NOMO-1 (cell line): ENCODE data around the gene CCDC142.
"Not testable (repeated sequence)": the region's sequence is repeated elsewhere in the genome, so short reads cannot be mapped to it uniquely, and the experiment has no call there.

Experiments
- DNase-seq, 2 experiments: peaks; one replicate each; lab custom pipeline; 2025; ENCODE audit not compliant: unreplicated experiment in 2 of 2; lab: John Stamatoyannopoulos, UW

Gene CCDC142

GRCh38 chr2:74472086-74472944 is 10.5 kb downstream of the CCDC142 start, which contains the start of gene MRPL53:
TSS of gene MRPL53 (minus strand) at chr2:74472680. CDS start at chr2:74472660, 20 bp downstream.
- peak; percentile 90 to 93 for DNase-seq

- peak in 1 of 2 experiments; percentile 19 for DNase-seq
Observed at GRCh38 chr2:74471332-74472065, 11.3 kb downstream of the CCDC142 start.

GRCh38 chr2:74470742-74471141 is 12.1 kb downstream of the CCDC142 start:
- DNase-seq = not testable (repeated sequence)

DNA sequence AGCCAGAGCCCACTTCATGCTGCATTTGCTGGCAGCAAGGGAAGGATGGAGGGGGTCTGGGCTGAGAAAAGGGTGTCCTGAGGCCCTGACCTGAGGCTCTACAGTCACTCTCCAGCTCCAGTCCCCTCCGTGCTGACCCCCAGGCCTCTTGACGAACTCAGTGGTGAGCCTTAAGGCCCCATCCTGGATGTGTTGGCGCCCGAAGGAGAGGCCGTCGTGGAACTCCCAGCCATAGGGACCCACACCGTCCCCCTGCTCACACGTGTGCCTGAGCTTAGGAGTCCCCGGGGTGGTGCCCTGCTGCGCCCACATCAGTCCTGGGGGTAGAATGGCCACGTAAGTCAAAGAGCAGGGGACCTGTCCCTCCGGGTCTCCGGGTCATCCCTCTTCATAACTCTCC is 18.4 kb downstream of the CCDC142 start:
- no peak for DNase-seq

- no peak for DNase-seq
Observed at GRCh38 chr2:74462786-74463105, 20.1 kb downstream of the CCDC142 start.

DNA sequence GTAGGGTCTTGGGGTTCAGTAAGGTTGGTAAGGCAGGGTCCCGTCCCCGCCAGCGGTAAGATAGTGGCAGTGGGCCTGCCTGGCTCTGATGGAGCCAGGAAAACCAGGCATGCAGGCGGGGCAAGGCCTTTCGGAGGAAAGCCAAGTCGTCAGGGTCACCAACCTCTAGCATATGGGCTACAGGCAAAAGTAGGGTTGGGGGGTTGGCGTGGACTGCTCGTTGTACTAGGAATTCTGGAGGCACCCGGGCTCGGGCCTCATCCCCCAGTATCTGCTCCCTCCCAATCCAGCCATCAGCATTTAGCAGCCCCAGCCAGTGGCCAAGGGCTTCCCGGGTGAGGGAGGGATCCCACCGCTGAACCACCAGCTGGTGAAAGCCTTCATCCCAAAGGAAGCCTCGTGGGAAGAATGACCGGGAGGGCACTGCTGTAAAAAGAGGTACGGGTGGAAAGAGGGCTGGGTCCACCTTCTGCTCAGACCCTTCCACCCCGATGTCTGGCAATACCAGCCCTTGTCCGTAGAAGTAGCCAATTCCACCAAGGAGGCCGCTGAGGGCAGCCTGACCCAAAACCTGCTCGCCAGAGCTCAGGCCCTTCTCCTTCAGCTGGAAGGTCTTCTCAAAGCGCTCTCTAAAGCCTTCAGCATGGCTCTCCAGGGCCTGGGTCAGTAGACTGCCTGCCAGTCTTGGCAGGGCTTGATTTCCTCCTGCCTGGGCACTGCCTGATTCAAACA is 20.6 kb downstream of the CCDC142 start:
- no peak for DNase-seq

DNA sequence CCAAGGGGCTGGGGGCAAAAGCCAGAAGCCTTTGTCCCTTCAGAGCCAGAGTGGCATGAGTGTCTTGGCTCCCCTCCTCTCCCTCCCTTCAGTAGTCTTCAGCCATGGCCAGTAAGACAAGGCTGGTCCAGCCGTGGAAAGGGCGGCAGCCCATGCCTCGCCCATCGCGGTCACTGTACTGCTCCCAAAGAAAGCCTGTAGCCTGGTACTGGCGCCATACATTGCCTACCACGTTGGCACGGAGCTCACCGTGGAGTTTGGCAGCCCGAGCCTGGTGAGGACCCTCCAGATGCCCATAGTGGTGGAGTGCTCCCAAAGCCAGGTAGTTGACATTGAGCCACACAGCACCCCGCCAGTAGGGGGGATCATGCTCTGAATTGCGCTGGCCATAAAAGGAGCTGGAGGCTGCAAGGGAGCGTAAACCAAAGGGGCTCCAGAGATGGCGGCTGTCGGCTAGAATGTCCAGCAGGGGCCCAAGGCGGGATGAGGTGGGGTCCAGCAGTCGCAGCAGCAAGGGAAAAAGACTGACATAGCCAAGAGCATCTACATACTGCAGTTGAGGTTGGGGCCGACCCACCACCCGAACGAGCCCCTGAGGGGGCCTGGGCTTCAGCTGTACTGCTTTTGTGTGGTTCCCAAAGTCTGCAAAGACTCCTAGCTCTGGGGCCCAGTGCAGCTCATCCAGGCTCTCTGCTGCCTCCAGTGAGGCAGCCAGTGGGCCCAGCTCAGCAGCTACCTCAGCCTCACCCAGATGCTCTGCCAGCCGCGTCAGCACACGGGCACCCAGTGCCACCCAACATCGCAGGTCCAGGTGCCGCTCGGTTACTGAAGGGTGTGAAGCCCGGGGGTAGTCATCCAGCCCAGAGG is 21.4 kb downstream of the CCDC142 start:
- no peak for DNase-seq

GRCh38 chr2:74460187-74460586 is 22.6 kb downstream of the CCDC142 start:
- not testable (repeated sequence) for DNase-seq

- not testable (repeated sequence) for DNase-seq
Observed at GRCh38 chr2:74459503-74460118, 23.2 kb downstream of the CCDC142 start.

DNA sequence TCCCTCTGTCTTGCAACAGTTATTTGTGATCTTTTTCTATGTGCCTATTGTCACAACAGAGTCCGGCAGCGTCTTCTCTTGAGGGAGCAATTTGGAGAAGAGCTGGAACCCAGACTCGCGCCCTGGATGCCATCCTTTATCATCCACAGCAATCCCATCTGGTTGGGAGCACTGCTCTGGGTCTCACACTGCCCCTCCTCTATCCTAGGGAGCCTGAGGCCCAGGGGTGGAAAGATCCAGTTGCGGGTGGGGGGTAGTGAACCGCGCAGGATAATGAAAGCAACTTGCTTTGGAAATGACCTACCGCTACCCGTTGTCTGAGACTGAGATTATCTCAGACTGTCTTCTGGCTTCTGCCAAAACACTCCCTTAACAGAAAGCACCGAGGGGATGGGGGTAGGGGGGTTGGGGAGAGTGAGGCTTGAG is 23.8 kb downstream of the CCDC142 start:
- DNase-seq = no peak

DNA sequence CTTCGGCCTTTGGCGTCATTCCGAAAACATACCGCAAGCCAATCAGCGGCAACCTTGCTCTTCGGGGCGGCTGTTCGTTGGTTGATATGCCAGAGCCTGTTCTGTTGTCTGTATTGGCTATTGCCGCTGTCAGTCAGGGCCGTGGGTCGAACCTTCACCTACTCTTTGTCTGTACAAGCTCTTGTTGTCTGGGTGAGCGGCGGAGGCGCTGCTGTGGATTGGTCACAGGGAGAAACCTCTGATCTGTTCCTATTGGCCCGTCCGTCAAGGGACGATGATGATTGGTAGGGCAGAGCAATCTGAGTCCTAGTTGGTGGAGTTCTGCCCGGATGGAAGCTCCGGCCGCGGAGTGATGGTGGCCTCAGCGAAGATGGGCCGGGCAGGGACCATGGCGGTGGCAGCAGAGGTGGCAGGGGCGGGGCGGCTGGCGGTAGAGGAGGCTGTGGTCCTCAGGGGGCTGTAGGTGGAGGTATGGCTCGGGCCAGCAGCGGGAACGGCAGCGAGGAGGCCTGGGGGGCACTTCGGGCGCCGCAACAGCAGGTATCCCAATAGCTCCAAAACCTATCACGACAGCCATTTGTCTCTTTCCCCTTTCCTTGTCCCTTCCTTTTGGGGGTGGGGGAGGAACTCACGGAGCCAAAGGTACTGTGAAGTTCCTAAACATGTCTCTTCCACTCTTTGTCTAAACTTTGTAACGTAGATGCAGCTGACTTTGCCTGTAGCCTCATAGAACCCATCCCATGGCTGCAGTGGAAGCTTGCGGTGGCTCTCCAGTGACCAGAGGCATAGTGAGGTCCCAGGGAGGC is 24.5 kb downstream of the CCDC142 start, which contains the start of gene WBP1:
TSS of gene WBP1 (plus strand) at position 307 of the 806 bp plus-strand sequence. CDS start at position 472, 165 bp downstream.
- peak; percentile 99 for DNase-seq

- DNase-seq = peak in 1 of 2 experiments; percentile 63
Observed at GRCh38 chr2:74457549-74458131, 25.2 kb downstream of the CCDC142 start.

DNA sequence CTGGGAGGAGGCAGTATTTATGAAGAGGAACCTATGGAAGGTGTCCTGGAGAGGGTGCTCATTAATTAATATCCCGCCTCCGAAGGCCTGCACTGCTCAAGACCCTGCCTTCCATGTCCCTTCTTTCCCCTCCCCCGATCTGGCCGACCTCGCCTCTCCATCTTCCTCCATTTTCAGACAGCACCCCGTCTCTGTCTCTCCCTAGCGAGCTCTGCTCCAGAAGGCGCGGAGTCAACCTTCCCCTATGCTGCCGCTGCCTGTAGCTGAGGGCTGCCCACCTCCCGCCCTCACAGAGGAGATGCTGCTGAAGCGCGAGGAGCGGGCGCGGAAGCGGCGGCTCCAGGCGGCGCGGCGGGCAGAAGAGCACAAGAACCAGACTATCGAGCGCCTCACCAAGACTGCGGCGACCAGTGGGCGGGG is 25.7 kb downstream of the CCDC142 start:
- DNase-seq = peak in 1 of 2 experiments; percentile 51

GRCh38 chr2:74454654-74455511 is 27.9 kb downstream of the CCDC142 start, which contains the start of gene INO80B:
TSS of gene INO80B (plus strand) at chr2:74455087. CDS start at chr2:74455117, 30 bp downstream.
- peak; percentile 95 to 96 for DNase-seq

DNA sequence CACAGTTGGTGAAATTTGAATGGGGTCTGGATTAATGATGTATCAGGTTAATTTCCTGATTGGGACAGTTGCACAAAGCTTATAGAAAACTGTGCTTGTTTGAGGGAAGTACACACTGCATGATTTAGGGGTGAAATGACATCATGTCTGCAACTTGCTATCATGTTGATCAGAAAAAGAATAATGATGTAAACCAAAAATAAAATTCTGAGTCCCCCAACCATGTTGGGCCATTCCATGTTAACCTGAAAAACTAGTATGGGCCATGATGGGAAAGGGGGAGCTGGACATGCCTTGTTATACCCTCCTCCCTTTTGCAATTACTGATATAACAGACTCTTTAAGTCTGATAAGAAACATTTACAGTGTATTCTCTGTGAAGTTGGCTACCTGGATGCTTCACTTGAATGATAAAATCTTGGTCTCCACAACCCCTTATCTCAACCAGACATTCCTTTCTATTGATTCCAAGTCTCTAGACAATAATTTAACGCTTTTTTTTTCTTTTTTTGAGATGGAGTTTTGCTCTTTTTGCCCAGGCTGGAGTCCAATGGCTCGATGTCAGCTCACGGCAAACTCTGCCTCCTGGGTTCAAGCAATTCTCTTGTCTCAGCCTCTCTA is 32.1 kb downstream of the CCDC142 start:
- DNase-seq = no peak

- DNase-seq = no peak
Observed at GRCh38 chr2:74448771-74449170, 34.0 kb downstream of the CCDC142 start.
